ENCODE results near the gene AAGAB.

DNA sequence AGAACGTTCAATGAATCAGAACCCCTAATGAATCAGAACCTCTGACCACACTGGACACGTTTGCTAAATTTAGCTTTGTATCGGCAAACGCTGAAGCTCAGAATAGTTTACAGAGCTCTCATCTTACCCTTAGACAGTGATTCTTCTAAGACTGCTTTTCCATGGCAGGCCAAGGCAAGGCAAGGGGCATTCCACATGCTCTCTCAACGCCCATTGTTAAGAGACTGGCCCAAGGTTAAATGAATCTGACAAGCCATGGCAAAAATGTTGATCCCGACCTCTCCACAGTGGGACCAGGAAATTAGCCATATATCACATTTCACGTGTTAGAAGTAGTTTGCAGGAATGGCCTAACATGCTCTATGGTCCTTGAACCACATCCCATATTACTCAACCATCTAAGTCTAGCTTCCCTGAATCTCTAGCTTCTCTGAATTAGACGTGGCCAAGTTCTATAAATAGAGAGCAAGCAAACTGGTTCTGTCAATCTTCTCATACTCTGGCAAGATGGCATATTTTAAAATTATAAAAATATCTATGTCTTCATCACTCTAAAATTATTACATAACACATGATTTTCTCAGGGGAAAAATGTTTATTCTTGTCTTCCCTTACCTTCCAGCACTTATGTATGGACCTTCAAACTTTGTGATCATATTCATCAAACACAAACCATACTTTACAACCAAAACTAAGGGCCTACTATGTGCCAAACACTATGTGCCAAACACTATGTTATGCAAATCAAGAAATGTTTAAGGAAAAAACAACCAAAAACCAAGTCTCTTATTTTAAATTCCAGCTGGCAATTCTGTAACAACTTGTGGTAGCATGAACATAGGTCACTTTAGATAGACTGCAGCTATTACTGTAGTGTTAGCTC is 54.3 kb downstream of the AAGAB start:
- TF ChIP-seq, protein P1, sequence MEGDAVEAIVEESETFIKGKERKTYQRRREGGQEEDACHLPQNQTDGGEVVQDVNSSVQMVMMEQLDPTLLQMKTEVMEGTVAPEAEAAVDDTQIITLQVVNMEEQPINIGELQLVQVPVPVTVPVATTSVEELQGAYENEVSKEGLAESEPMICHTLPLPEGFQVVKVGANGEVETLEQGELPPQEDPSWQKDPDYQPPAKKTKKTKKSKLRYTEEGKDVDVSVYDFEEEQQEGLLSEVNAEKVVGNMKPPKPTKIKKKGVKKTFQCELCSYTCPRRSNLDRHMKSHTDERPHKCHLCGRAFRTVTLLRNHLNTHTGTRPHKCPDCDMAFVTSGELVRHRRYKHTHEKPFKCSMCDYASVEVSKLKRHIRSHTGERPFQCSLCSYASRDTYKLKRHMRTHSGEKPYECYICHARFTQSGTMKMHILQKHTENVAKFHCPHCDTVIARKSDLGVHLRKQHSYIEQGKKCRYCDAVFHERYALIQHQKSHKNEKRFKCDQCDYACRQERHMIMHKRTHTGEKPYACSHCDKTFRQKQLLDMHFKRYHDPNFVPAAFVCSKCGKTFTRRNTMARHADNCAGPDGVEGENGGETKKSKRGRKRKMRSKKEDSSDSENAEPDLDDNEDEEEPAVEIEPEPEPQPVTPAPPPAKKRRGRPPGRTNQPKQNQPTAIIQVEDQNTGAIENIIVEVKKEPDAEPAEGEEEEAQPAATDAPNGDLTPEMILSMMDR (IDR thresholded peaks at IDR 0.05; ENCODE audit: low read length): no peak
- no peak for TF ChIP-seq EZH2 (optimal IDR thresholded peaks at IDR 0.05; ENCODE audit: low read depth, low read length)
- no peak for TF ChIP-seq EZH2phosphoT487 (IDR thresholded peaks at IDR 0.05; ENCODE audit: low read length)
